Endothelial cell (in vitro differentiated cells): ENCODE data around the gene RRM1. TPM values are rescaled to one million over a fixed set of nuclear protein-coding genes. Genes with fewer than 3 reads are reported as not detected.

Experiments used
- DNase-seq: peaks from one replicate; pipeline ENCODE4 v3.0.0; 2021; ENCODE audit warnings: low spot score
- H3K27ac Mint-ChIP-seq: one replicate; pipeline ENCODE4 v1.8.0; 2021; ENCODE audit warnings: mixed read lengths, inconsistent platforms; ENCODE audit not compliant: unreplicated experiment
- H3K27me3 Mint-ChIP-seq: one replicate; pipeline ENCODE4 v1.8.0; 2021; ENCODE audit warnings: mild to moderate bottlenecking, moderate library complexity, mixed read lengths, inconsistent platforms; ENCODE audit not compliant: unreplicated experiment
- H3K36me3 Mint-ChIP-seq: one replicate; pipeline ENCODE4 v1.8.0; 2021; ENCODE audit warnings: mild to moderate bottlenecking, low read depth, mixed read lengths, inconsistent platforms; ENCODE audit not compliant: unreplicated experiment
- H3K4me1 Mint-ChIP-seq: one replicate; pipeline ENCODE4 v1.8.0; 2021; ENCODE audit warnings: mild to moderate bottlenecking, mixed read lengths, inconsistent platforms; ENCODE audit not compliant: unreplicated experiment
- H3K4me3 Mint-ChIP-seq: one replicate; pipeline ENCODE4 v1.8.0; 2021; ENCODE audit warnings: mild to moderate bottlenecking, mixed read lengths, inconsistent platforms; ENCODE audit not compliant: unreplicated experiment
- H3K9me3 Mint-ChIP-seq: one replicate; pipeline ENCODE4 v1.8.0; 2021; ENCODE audit warnings: mixed read lengths, inconsistent platforms; ENCODE audit not compliant: unreplicated experiment
- CTCF ChIP-seq: fragments of 200-600 bp; sonication (generic); IDR thresholded peaks from one replicate; pipeline ENCODE4 v1.5.0; 2021; ENCODE audit warnings: antibody characterized with exemption; ENCODE audit not compliant: unreplicated experiment
- total RNA-seq: library from RNA; stranded (reverse); fragmentation: NEBNext Ultra II Directional; extraction: Animal tissue kit (Norgen Biotek cat#: 25700); gene quantifications from one replicate; pipeline ENCODE4 v1.2.1, GENCODE V29; 2021; ENCODE audit not compliant: unreplicated experiment

RRM1 gene
- total RNA-seq, 1 donor from 2014 or later = 48.0 TPM

GRCh38 chr11:4178813-4179662, 84.4 kb downstream of the RRM1 start:
- Mint-ChIP-seq H3K36me3 (peaks cover 4% of the 10 kb centered on the region), H3K9me3 (no peaks in the 10 kb centered on the region), H3K4me1 (no peaks in the 10 kb centered on the region), H3K27ac (no peak overlapping the region), H3K27me3 (peaks cover 4% of the 10 kb centered on the region), H3K4me3 (no peak overlapping the region)
- no peak for DNase-seq
- TF ChIP-seq CTCF = no peak

- H3K27ac Mint-ChIP-seq = no peak overlapping the region
- no peak for TF ChIP-seq CTCF
- peaks cover 4% of the 10 kb centered on the region for H3K27me3 Mint-ChIP-seq
- H3K4me3 Mint-ChIP-seq = no peak overlapping the region
- no peaks in the 10 kb centered on the region for H3K4me1 Mint-ChIP-seq
- no peaks in the 10 kb centered on the region for H3K9me3 Mint-ChIP-seq
- H3K36me3 Mint-ChIP-seq = peaks cover 4% of the 10 kb centered on the region
- DNase-seq = no peak
Observed at GRCh38 chr11:4180441-4181183, 86.0 kb downstream of the RRM1 start.

GRCh38 chr11:4181782-4182721, 87.5 kb downstream of the RRM1 start:
- Mint-ChIP-seq H3K36me3 (no peaks in the 10 kb centered on the region), H3K4me1 (no peaks in the 10 kb centered on the region), H3K27ac (no peak overlapping the region), H3K9me3 (no peaks in the 10 kb centered on the region), H3K4me3 (no peak overlapping the region), H3K27me3 (peaks cover 4% of the 10 kb centered on the region)
- DNase-seq = peak; percentile 73
- TF ChIP-seq CTCF = peak; percentile 29

GRCh38 chr11:4183410-4184057, 88.9 kb downstream of the RRM1 start:
- Mint-ChIP-seq H3K9me3 (no peaks in the 10 kb centered on the region), H3K4me3 (no peak overlapping the region), H3K27me3 (peaks cover 4% of the 10 kb centered on the region), H3K27ac (no peak overlapping the region), H3K4me1 (peaks cover 3% of the 10 kb centered on the region), H3K36me3 (no peaks in the 10 kb centered on the region)
- DNase-seq = no peak
- TF ChIP-seq CTCF = no peak
